H1 (cell line): ENCODE measurements around the gene PRG2. TPM values are rescaled to one million over a fixed set of nuclear protein-coding genes. Genes with fewer than 3 reads are reported as not detected.

ENCODE experiments used
- CTCF ChIA-PET: fragments of 300-600 bp; sonication (Branson Sonifier 250); formaldehyde crosslinking; loops from one replicate; lab custom pipeline; 2021; ENCODE audit not compliant: partially characterized antibody; lab: Charles Lee
- POLR2A ChIA-PET: fragments of 300-600 bp; sonication (Branson Sonifier 250); formaldehyde crosslinking; loops from one replicate; lab custom pipeline; 2021; ENCODE audit warnings: inconsistent platforms; ENCODE audit not compliant: partially characterized antibody; lab: Charles Lee
- DNase-seq, 2 experiments: peaks; one replicate each; pipeline versions ENCODE4 v3.0.0 to v3.0.0-alpha.2; 2010 to 2022; ENCODE audit warnings: low spot score in 2 of 2, low read depth in 1 of 2, mixed read lengths in 1 of 2
- FAIRE-seq: peaks from 2 replicates; lab custom pipeline; 2011; peaks lifted over from hg19 to GRCh38; lab: Jason Lieb, UNC
- H2AFZ ChIP-seq: 2 replicates; pipeline ENCODE4 v1.8.1; 2012; ENCODE audit warnings: low read length, inconsistent platforms
- H2AK5ac ChIP-seq: 2 replicates; pipeline ENCODE4 v1.6.1; 2013; ENCODE audit warnings: low read depth, low read length
- H2BK120ac ChIP-seq: replicated peaks from 2 replicates; pipeline ENCODE3; 2013; ENCODE audit warnings: low read depth, low read length, inconsistent platforms
- H2BK12ac ChIP-seq: 2 replicates; pipeline ENCODE4 v1.6.1; 2013; ENCODE audit warnings: low read depth, low read length
- H2BK15ac ChIP-seq: 2 replicates; pipeline ENCODE4 v1.6.1; 2013; ENCODE audit warnings: low read length
- H2BK20ac ChIP-seq: 2 replicates; pipeline ENCODE4 v1.6.1; 2013; ENCODE audit warnings: low read length
- H2BK5ac ChIP-seq: 2 replicates; pipeline ENCODE4 v1.6.1; 2013; ENCODE audit warnings: low read depth, low read length
- H3K14ac ChIP-seq: 2 replicates; pipeline ENCODE4 v1.6.1; 2013; ENCODE audit warnings: inconsistent platforms; ENCODE audit not compliant: insufficient read length
- H3K18ac ChIP-seq: 2 replicates; pipeline ENCODE4 v1.6.1; 2013; ENCODE audit warnings: low read length; ENCODE audit errors: extremely low read depth
- H3K23ac ChIP-seq: 2 replicates; pipeline ENCODE4 v1.6.1; 2013; ENCODE audit warnings: inconsistent platforms; ENCODE audit not compliant: insufficient read length
- H3K23me2 ChIP-seq: 2 replicates; pipeline ENCODE4 v1.6.1; 2013; ENCODE audit warnings: low read depth, low read length
- H3K27ac ChIP-seq: 2 replicates; pipeline ENCODE4 v1.6.1; 2011; ENCODE audit warnings: low read depth, low read length, inconsistent platforms
- H3K27me3 ChIP-seq, 4 experiments: replicated peaks in 1 of 4; 1 replicate in 1 of 4; 2 replicates in 3 of 4; pipeline versions ENCODE4 v1.6.1 to v1.8.1; 2011 to 2013; ENCODE audit warnings: low read length in 3 of 4, mild to moderate bottlenecking in 3 of 4, inconsistent platforms in 2 of 4, mixed read lengths in 2 of 4, moderate library complexity in 1 of 4; ENCODE audit not compliant: control insufficient read depth in 3 of 4, insufficient read depth in 3 of 4; ENCODE audit errors: extremely low read depth in 1 of 4
- H3K36me3 ChIP-seq, 4 experiments: 2 replicates each; pipeline versions ENCODE4 v1.6.1 to v1.8.1; 2011 to 2013; ENCODE audit warnings: mild to moderate bottlenecking in 4 of 4, low read length in 3 of 4, moderate library complexity in 2 of 4, control low read depth in 1 of 4, inconsistent platforms in 1 of 4; ENCODE audit not compliant: insufficient read depth in 4 of 4, control insufficient read depth in 2 of 4
- H3K4ac ChIP-seq: replicated peaks from 2 replicates; pipeline ENCODE3; 2013; ENCODE audit warnings: low read length, low read depth, mixed read lengths, inconsistent platforms; ENCODE audit not compliant: insufficient read length
- H3K4me1 ChIP-seq, 4 experiments: replicated peaks in 1 of 4; 1 replicate in 1 of 4; 2 replicates in 3 of 4; pipeline versions ENCODE4 v1.6.1 to v1.8.1; 2011 to 2013; ENCODE audit warnings: low read length in 3 of 4, inconsistent platforms in 2 of 4, mixed read lengths in 1 of 4; ENCODE audit not compliant: insufficient read depth in 4 of 4, control insufficient read depth in 3 of 4
- H3K4me2 ChIP-seq, 2 experiments: 2 replicates each; pipeline versions ENCODE4 v1.6.1 to v1.8.1; 2011 to 2013; ENCODE audit warnings: low read depth in 2 of 2, low read length in 2 of 2, control low read depth in 1 of 2, inconsistent platforms in 1 of 2, mild to moderate bottlenecking in 1 of 2; ENCODE audit not compliant: insufficient read depth in 1 of 2
- H3K4me3 ChIP-seq, 4 experiments: fragments of 200-600, 300-600 bp in 1 of 4; sonication (generic), shearing (Covaris generic), sonication (Bioruptor Twin) in 1 of 4; 2 replicates each; pipeline versions ENCODE4 v1.5.1 to v1.8.1; 2011 to 2016; ENCODE audit warnings: low read length in 4 of 4, low read depth in 3 of 4, control low read depth in 2 of 4, inconsistent platforms in 2 of 4, mild to moderate bottlenecking in 2 of 4, mixed read lengths in 1 of 4, moderate library complexity in 1 of 4; ENCODE audit not compliant: insufficient read depth in 2 of 4; ENCODE audit errors: extremely low read depth in 1 of 4
- H3K56ac ChIP-seq: replicated peaks from 2 replicates; pipeline ENCODE3; 2013; ENCODE audit warnings: low read depth, mild to moderate bottlenecking, mixed read lengths, low read length, inconsistent platforms; ENCODE audit not compliant: insufficient read length
- H3K79me1 ChIP-seq: 2 replicates; pipeline ENCODE4 v1.6.1; 2013; ENCODE audit warnings: low read depth, low read length, control low read depth
- H3K79me2 ChIP-seq, 2 experiments: 2 replicates each; pipeline versions ENCODE4 v1.6.1 to v1.8.1; 2012 to 2013; ENCODE audit warnings: low read length in 2 of 2, mild to moderate bottlenecking in 2 of 2, inconsistent platforms in 1 of 2; ENCODE audit not compliant: insufficient read depth in 2 of 2, control insufficient read depth in 1 of 2
- H3K9ac ChIP-seq, 4 experiments: replicated peaks in 1 of 4; 1 replicate in 1 of 4; 2 replicates in 3 of 4; pipeline versions ENCODE4 v1.6.1 to v1.8.1; 2011 to 2013; ENCODE audit warnings: low read depth in 3 of 4, low read length in 3 of 4, control low read depth in 2 of 4, mild to moderate bottlenecking in 2 of 4, moderate library complexity in 2 of 4, inconsistent platforms in 1 of 4; ENCODE audit errors: extremely low read depth in 1 of 4
- H3K9me3 ChIP-seq, 2 experiments: 2 replicates each; pipeline versions ENCODE4 v1.6.1 to v1.8.1; 2012 to 2013; ENCODE audit warnings: mild to moderate bottlenecking in 2 of 2, moderate library complexity in 2 of 2, control low read depth in 1 of 2, inconsistent platforms in 1 of 2, low read depth in 1 of 2, low read length in 1 of 2, mixed read lengths in 1 of 2; ENCODE audit not compliant: insufficient read depth in 2 of 2
- H4K20me1 ChIP-seq, 2 experiments: replicated peaks in 1 of 2; 2 replicates each; pipeline versions ENCODE3 to v1.8.1; 2011 to 2013; ENCODE audit warnings: inconsistent platforms in 2 of 2, low read length in 2 of 2, mild to moderate bottlenecking in 1 of 2; ENCODE audit not compliant: insufficient read depth in 2 of 2, control insufficient read depth in 1 of 2
- H4K5ac ChIP-seq: 2 replicates; pipeline ENCODE4 v1.6.1; 2013; ENCODE audit warnings: low read length, low read depth, mixed read lengths, inconsistent platforms; ENCODE audit not compliant: insufficient read length
- H4K8ac ChIP-seq: 2 replicates; pipeline ENCODE4 v1.8.0; 2013; ENCODE audit warnings: mild to moderate bottlenecking, moderate library complexity, low read length, inconsistent platforms; ENCODE audit not compliant: insufficient read depth; ENCODE audit errors: extremely low read depth
- H4K91ac ChIP-seq: replicated peaks from 2 replicates; pipeline ENCODE3; 2013; ENCODE audit warnings: low read length, mixed read lengths, inconsistent platforms; ENCODE audit not compliant: insufficient read length
- ATF3 ChIP-seq: IDR thresholded peaks from 2 replicates; pipeline ENCODE4 v1.6.1; 2011; ENCODE audit warnings: low read depth, mild to moderate bottlenecking, low read length; ENCODE audit not compliant: insufficient read depth
- BCL11A ChIP-seq, 2 experiments: IDR thresholded peaks; one replicate each; pipeline ENCODE4 v1.6.1; 2011; ENCODE audit warnings: low read depth in 2 of 2, low read length in 2 of 2, mild to moderate bottlenecking in 2 of 2
- BRCA1 ChIP-seq: IDR thresholded peaks from 2 replicates; pipeline ENCODE4 v1.6.1; 2012; ENCODE audit warnings: low read depth, low read length, improper control_type of control experiment
- CBX8 ChIP-seq: fragments of 300-800, 300-1000 bp; sonication (generic); IDR thresholded peaks from 2 replicates; pipeline ENCODE4 v1.7.1; 2016; ENCODE audit warnings: low read depth, low read length, borderline replicate concordance
- CTBP2 ChIP-seq: IDR thresholded peaks from 2 replicates; pipeline ENCODE4 v1.7.0; 2011; ENCODE audit warnings: borderline replicate concordance, mild to moderate bottlenecking, moderate library complexity, mixed read lengths, low read length; ENCODE audit not compliant: insufficient read depth, insufficient read length
- KDM1A ChIP-seq: fragments of 200-600, 300-600 bp; sonication (generic); IDR thresholded peaks from 2 replicates; pipeline ENCODE4 v1.7.1; 2016; ENCODE audit warnings: mild to moderate bottlenecking, low read length, borderline replicate concordance
- KDM4A ChIP-seq: IDR thresholded peaks from one replicate; pipeline ENCODE4 v1.7.1; 2012; ENCODE audit warnings: low read depth, mild to moderate bottlenecking, moderate library complexity, low read length, inconsistent platforms; ENCODE audit not compliant: severe bottlenecking
- NRF1 ChIP-seq: IDR thresholded peaks from 2 replicates; pipeline ENCODE4 v1.6.1; 2011; ENCODE audit warnings: mild to moderate bottlenecking, low read depth, low read length, improper control_type of control experiment
- POLR2A ChIP-seq, 2 experiments: IDR thresholded peaks; 1 replicate in 1 of 2; 2 replicates in 1 of 2; pipeline ENCODE4 v1.6.1; 2011; ENCODE audit warnings: low read depth in 2 of 2, low read length in 2 of 2, mild to moderate bottlenecking in 2 of 2; ENCODE audit errors: control extremely low read depth in 1 of 2
- RBBP5 ChIP-seq: IDR thresholded peaks from 2 replicates; pipeline ENCODE4 v1.7.1; 2012; ENCODE audit warnings: low read depth, mild to moderate bottlenecking, inconsistent platforms, low read length, moderate library complexity, borderline replicate concordance
- SIX5 ChIP-seq: IDR thresholded peaks from 2 replicates; pipeline ENCODE4 v1.6.1; 2011; ENCODE audit warnings: mild to moderate bottlenecking, low read depth, low read length
- SP1 ChIP-seq: IDR thresholded peaks from 2 replicates; pipeline ENCODE4 v1.6.1; 2011; ENCODE audit warnings: low read depth, low read length
- ZNF274 ChIP-seq: IDR thresholded peaks from 2 replicates; pipeline ENCODE4 v1.7.0; 2012; ENCODE audit warnings: low read length, borderline replicate concordance; ENCODE audit errors: extremely low read depth
- WGBS, 2 experiments: shearing (Covaris generic) in 1 of 2; methylation state at CpG; one replicate each; pipeline versions ENCODE4 v1.1.6 to v1.1.7; 2013 to 2015; ENCODE audit warnings: low lambda C conversion rate in 2 of 2, mixed read lengths in 2 of 2, inconsistent platforms in 1 of 2, low coverage in 1 of 2, missing lambda C conversion rate in 1 of 2; ENCODE audit not compliant: insufficient replicate concordance in 2 of 2, insufficient coverage in 1 of 2, insufficient read length in 1 of 2; ENCODE audit errors: extremely low coverage in 1 of 2, missing lambda C conversion rate in 1 of 2; 5-methylcytosine and 5-hydroxymethylcytosine counted together
- polyA plus RNA-seq, 7 experiments: library from polyadenylated mRNA; depleted of rRNA in 3 of 7; stranded (reverse) in 5 of 7; unstranded in 2 of 7; fragments of >200 nt in 5 of 7; fragments of 200-250 nt in 2 of 7; gene quantifications; 1 replicate in 5 of 7; 2 replicates in 1 of 7; 4 replicates in 1 of 7; pipeline versions ENCODE4 v1.2.1 to v1.2.3, GENCODE V29; 2011 to 2013; ENCODE audit warnings: missing spikeins in 2 of 7, mixed read lengths in 2 of 7
- total RNA-seq: library from RNA; stranded (reverse); fragmentation: NEBNext Ultra II Directional; extraction: Animal tissue kit (Norgen Biotek cat#: 25700); gene quantifications from 2 replicates; pipeline ENCODE4 v1.2.1, GENCODE V29; 2021

Gene PRG2
- total and polyA plus RNA-seq, 2 of the 8 experiments (the other 6 are each of a cell fraction or from before 2014, with no cell fraction given), result 0.32 TPM; not detected in 1

GRCh38 chr11:57395905-57396623 is 5.6 kb upstream of the PRG2 start:
- H3K4me2 ChIP-seq, result no peak overlapping the region
- no peaks in the 10 kb centered on the region for H3K23me2 ChIP-seq
- no peak overlapping the region for H3K18ac ChIP-seq
- no peak overlapping the region for H3K4me3 ChIP-seq
- H4K20me1 ChIP-seq, result no peaks in the 10 kb centered on the region
- H2BK120ac ChIP-seq, result no peak overlapping the region
- H2BK5ac ChIP-seq, result no peak overlapping the region
- no peak overlapping the region for H3K9ac ChIP-seq
- H2AFZ ChIP-seq, result no peak overlapping the region
- FAIRE-seq (no peak), DNase-seq (no peak)
- H2BK20ac ChIP-seq, result no peak overlapping the region
- no peak overlapping the region for H4K8ac ChIP-seq
- no peaks in the 10 kb centered on the region for H3K9me3 ChIP-seq
- no peaks in the 10 kb centered on the region for H3K36me3 ChIP-seq
- H3K14ac ChIP-seq, result no peak overlapping the region
- no peak overlapping the region for H4K91ac ChIP-seq
- no peak overlapping the region for H3K4ac ChIP-seq
- H4K5ac ChIP-seq, result no peak overlapping the region
- no peak overlapping the region for H2BK15ac ChIP-seq
- H3K79me2 ChIP-seq, result no peaks in the 10 kb centered on the region
- whole genome bisulfite sequencing, 2 experiments, result 94% methylated on average over 11 of the region's 11 CpGs; no CpG with 5 or more reads in 1 of the 2 experiments
- no peak overlapping the region for H3K56ac ChIP-seq
- CTCF ChIA-PET, result interaction anchor here (0.8 to 1.4 kb wide), 2 partner anchors 15 to 32 kb away, joined by 3 to 4 read pairs; partner anchors contain the start of gene PRG3
- H3K27me3 ChIP-seq, result no peaks in the 10 kb centered on the region; a peak in 2 of 7 replicates
- H3K79me1 ChIP-seq, result no peaks in the 10 kb centered on the region; the same call in 1 of the 2 replicates
- no peak overlapping the region for H3K27ac ChIP-seq
- POLR2A ChIA-PET, result interaction anchor here (0.8 to 1.2 kb wide), 2 partner anchors 11 to 17 kb away, joined by 3 read pairs; no protein-coding TSS in a partner anchor
- no peak overlapping the region for H2BK12ac ChIP-seq
- H3K4me1 ChIP-seq, result no peaks in the 10 kb centered on the region
- no peak overlapping the region for H2AK5ac ChIP-seq
- no peak overlapping the region for H3K23ac ChIP-seq
- TF ChIP-seq BCL11A (IDR thresholded peaks at IDR 0.05; ENCODE audit: low read depth in 2 of 2, low read length in 2 of 2) (no peak), SIX5 (no peak), KDM1A (no peak), POLR2A (IDR thresholded peaks at IDR 0.05; ENCODE audit: control extremely low read depth in 1 of 2, low read depth in 2 of 2, low read length in 2 of 2) (no peak), SP1 (no peak), ZNF274 (no peak), RBBP5 (no peak), ATF3 (no peak), BRCA1 (no peak), KDM4A (no peak), CTBP2 (no peak), CBX8 (no peak), NRF1 (no peak)
